SU-DHL-6 (cell line): ENCODE measurements around the gene SMARCA4.

Experiments used
- H2AFZ ChIP-seq: fragments of 200-600 bp; sonication (generic); 2 replicates; pipeline ENCODE4 v1.6.1; 2014; ENCODE audit warnings: low read depth, mild to moderate bottlenecking, moderate library complexity, mixed read lengths, antibody characterized with exemption, low read length; ENCODE audit not compliant: severe bottlenecking
- H3F3A ChIP-seq: fragments of 200-600 bp; shearing (Covaris generic); 2 replicates; pipeline ENCODE4 v1.6.0; 2016; ENCODE audit warnings: antibody characterized with exemption, mild to moderate bottlenecking; ENCODE audit not compliant: insufficient read depth
- H3K27ac ChIP-seq: fragments of 200-600 bp; sonication (generic); 2 replicates; pipeline ENCODE4 v1.5.1; 2016; ENCODE audit warnings: low read depth, mild to moderate bottlenecking, low read length, moderate library complexity, mixed read lengths
- H3K27me3 ChIP-seq: fragments of 200-600 bp; sonication (generic), shearing (Covaris generic); 2 replicates; pipeline ENCODE4 v1.6.0; 2014; ENCODE audit warnings: mild to moderate bottlenecking, low read length
- H3K36me3 ChIP-seq: fragments of 200-600 bp; sonication (generic); 2 replicates; pipeline ENCODE4 v1.6.1; 2014; ENCODE audit warnings: mild to moderate bottlenecking, low read length, mixed read lengths
- H3K4me2 ChIP-seq: fragments of 300-600, 200-600 bp; shearing (Covaris generic), sonication (generic); 2 replicates; pipeline ENCODE4 v1.6.0; 2014; ENCODE audit warnings: low read length, low read depth, mild to moderate bottlenecking; ENCODE audit not compliant: poor library complexity, severe bottlenecking
- H3K4me3 ChIP-seq: fragments of 200-600 bp; sonication (generic); 2 replicates; pipeline ENCODE4 v1.5.1; 2014; ENCODE audit warnings: antibody characterized with exemption, low read length, mild to moderate bottlenecking, mixed read lengths; ENCODE audit not compliant: insufficient read depth, poor library complexity, severe bottlenecking
- H3K79me2 ChIP-seq: fragments of 200-600 bp; sonication (generic); 2 replicates; pipeline ENCODE4 v1.6.1; 2014; ENCODE audit warnings: mild to moderate bottlenecking, low read length, moderate library complexity; ENCODE audit not compliant: insufficient read depth
- H3K9ac ChIP-seq: fragments of 200-600 bp; sonication (generic); 2 replicates; pipeline ENCODE4 v1.7.0; 2014; ENCODE audit warnings: mild to moderate bottlenecking, low read length
- H3K9me2 ChIP-seq: fragments of 200-600 bp; sonication (generic); replicated peaks from 2 replicates; pipeline ENCODE4 v1.6.1; 2014; ENCODE audit warnings: low read length; ENCODE audit not compliant: insufficient read depth
- H3K9me3 ChIP-seq: fragments of 200-600 bp; sonication (generic); 2 replicates; pipeline ENCODE4 v1.6.1; 2014; ENCODE audit warnings: low read length, mixed read lengths; ENCODE audit not compliant: insufficient read depth
- H4K20me1 ChIP-seq: fragments of 200-600 bp; sonication (generic); 2 replicates; pipeline ENCODE4 v1.6.1; 2014; ENCODE audit warnings: low read depth, mild to moderate bottlenecking, antibody characterized with exemption, low read length, moderate library complexity, mixed read lengths
- EZH2phosphoT487 ChIP-seq: fragments of 200-600 bp; sonication (generic), shearing (Covaris generic); conservative IDR thresholded peaks from 2 replicates; pipeline ENCODE4 v1.6.1; 2018; ENCODE audit warnings: mild to moderate bottlenecking, antibody characterized with exemption, low read length, moderate library complexity, mixed read lengths
- TF ChIP-seq, protein P1 (sequence below): fragments of 200-600 bp; sonication (generic); IDR thresholded peaks from one replicate; pipeline ENCODE4 v1.5.1; 2017; ENCODE audit warnings: antibody characterized with exemption, mild to moderate bottlenecking, low read length, moderate library complexity; ENCODE audit not compliant: insufficient read depth, poor library complexity, severe bottlenecking

The SMARCA4 gene

DNA sequence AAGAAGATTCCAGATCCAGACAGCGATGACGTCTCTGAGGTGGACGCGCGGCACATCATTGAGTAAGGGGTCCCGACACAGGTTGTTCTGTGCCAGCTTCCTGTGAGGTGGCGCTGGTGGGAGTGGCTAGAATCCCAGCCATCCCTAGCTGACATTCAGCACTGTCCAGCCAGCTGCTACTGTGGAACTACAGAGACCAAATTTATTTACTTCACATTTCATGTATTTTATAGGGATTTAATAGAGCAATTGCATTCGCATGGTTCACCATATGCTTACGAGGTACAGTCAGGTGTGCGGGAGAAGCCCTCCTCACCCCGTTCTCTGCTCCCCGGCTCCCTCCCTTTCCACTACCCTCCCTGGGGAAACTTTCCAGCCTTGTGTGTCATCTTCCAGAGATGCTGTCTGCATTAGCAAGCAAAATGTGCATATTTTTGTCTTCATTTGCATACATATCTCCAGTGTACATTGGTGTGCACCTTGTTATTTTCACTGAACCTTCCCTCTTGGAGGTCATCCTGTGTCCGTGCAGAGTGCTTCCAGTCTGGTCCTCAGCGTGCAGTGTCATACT is 47.2 kb downstream of the SMARCA4 start:
- TF ChIP-seq, protein P1, sequence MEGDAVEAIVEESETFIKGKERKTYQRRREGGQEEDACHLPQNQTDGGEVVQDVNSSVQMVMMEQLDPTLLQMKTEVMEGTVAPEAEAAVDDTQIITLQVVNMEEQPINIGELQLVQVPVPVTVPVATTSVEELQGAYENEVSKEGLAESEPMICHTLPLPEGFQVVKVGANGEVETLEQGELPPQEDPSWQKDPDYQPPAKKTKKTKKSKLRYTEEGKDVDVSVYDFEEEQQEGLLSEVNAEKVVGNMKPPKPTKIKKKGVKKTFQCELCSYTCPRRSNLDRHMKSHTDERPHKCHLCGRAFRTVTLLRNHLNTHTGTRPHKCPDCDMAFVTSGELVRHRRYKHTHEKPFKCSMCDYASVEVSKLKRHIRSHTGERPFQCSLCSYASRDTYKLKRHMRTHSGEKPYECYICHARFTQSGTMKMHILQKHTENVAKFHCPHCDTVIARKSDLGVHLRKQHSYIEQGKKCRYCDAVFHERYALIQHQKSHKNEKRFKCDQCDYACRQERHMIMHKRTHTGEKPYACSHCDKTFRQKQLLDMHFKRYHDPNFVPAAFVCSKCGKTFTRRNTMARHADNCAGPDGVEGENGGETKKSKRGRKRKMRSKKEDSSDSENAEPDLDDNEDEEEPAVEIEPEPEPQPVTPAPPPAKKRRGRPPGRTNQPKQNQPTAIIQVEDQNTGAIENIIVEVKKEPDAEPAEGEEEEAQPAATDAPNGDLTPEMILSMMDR = no peak
- TF ChIP-seq EZH2phosphoT487 = no peak
- Histone ChIP-seq H3K4me3 (no peak overlapping the region), H3K9me3 (no peaks in the 10 kb centered on the region)

GRCh38 chr19:11010041-11010440 is 49.2 kb downstream of the SMARCA4 start:
- no peaks in the 10 kb centered on the region; the same call in 1 of the 2 replicates for H3K79me2 ChIP-seq
- peaks cover 25% of the 10 kb centered on the region for H3K36me3 ChIP-seq
- H3K27me3 ChIP-seq = no peaks in the 10 kb centered on the region
- no peak overlapping the region for H3K27ac ChIP-seq
- H3K9me3 ChIP-seq = no peaks in the 10 kb centered on the region
- no peak overlapping the region for H3K9ac ChIP-seq
- no peaks in the 10 kb centered on the region for H4K20me1 ChIP-seq
- no peak overlapping the region for H2AFZ ChIP-seq
- TF ChIP-seq EZH2phosphoT487 = no peak
- TF ChIP-seq, protein P1 = no peak
- H3K4me2 ChIP-seq = no peak overlapping the region
- no peaks in the 10 kb centered on the region for H3K9me2 ChIP-seq
- 0 out of 2 replicates have a peak, but pooled peaks cover 7% of the 10 kb centered on the region for H3F3A ChIP-seq
- no peak overlapping the region for H3K4me3 ChIP-seq

More for the DNA sequence above, 47.2 kb downstream of the SMARCA4 start:
- Histone ChIP-seq H4K20me1 (no peaks in the 10 kb centered on the region), H3K9ac (no peak overlapping the region), H3F3A (0 out of 2 replicates have a peak, but pooled peaks cover 7% of the 10 kb centered on the region), H3K36me3 (peaks cover 20% of the 10 kb centered on the region), H3K79me2 (no peaks in the 10 kb centered on the region; the same call in 1 of the 2 replicates), H3K27me3 (no peaks in the 10 kb centered on the region), H3K9me2 (no peaks in the 10 kb centered on the region), H3K4me2 (no peak overlapping the region), H3K27ac (no peak overlapping the region), H2AFZ (no peak overlapping the region)

DNA sequence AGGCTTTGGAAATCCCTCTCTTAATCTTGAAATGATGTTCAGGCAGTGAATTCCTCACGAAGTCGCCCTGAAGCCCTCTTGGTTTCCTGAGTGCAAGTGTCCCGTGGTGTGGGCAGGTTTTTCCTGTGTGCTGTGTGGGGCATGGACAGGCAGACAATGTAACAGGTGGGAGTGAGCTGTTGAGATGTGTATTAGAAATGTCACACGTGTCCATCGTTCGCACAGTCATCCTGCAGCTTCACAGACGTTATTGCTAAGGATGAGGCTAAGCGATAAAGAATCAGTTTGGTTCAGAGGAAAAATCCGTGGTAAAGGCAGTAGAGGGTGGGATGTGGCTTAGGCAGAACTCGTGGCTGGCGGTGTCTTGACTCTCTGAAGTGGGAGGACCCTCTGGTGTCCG is 51.7 kb downstream of the SMARCA4 start:
- Histone ChIP-seq H3K36me3 (peaks cover 19% of the 10 kb centered on the region; the same call in 1 of the 2 replicates), H3K9me3 (no peaks in the 10 kb centered on the region), H3K27me3 (no peaks in the 10 kb centered on the region), H3K4me3 (no peak overlapping the region), H3K9me2 (no peaks in the 10 kb centered on the region), H3K4me2 (no peak overlapping the region), H3K27ac (no peak overlapping the region), H4K20me1 (no peaks in the 10 kb centered on the region), H2AFZ (no peak overlapping the region), H3F3A (0 out of 2 replicates have a peak, but pooled peaks cover 7% of the 10 kb centered on the region), H3K79me2 (peaks cover 4% of the 10 kb centered on the region; the same call in 1 of the 2 replicates), H3K9ac (no peak overlapping the region)
- TF ChIP-seq, protein P1 = no peak
- no peak for TF ChIP-seq EZH2phosphoT487
